Neural cell (in vitro differentiated cells): ENCODE results near the gene PCGF1. TPM values are rescaled to one million over a fixed set of nuclear protein-coding genes. Genes with fewer than 3 reads are reported as not detected.

Experiments
- H2AFZ ChIP-seq: fragments of 200-600, 300-800 bp; sonication (generic), shearing (Covaris generic); 2 replicates; pipeline ENCODE4 v1.6.0; 2014; ENCODE audit warnings: low read depth, mild to moderate bottlenecking, antibody characterized with exemption, low read length, moderate library complexity
- H3F3A ChIP-seq: fragments of 200-600 bp; shearing (Covaris generic); 2 replicates; pipeline ENCODE4 v1.6.1; 2016; ENCODE audit warnings: mild to moderate bottlenecking, moderate library complexity, mixed read lengths, antibody characterized with exemption, low read length; ENCODE audit not compliant: insufficient read depth, poor library complexity, severe bottlenecking
- H3K27ac ChIP-seq: fragments of 200-600, 300-800 bp; sonication (generic), shearing (Covaris generic); 2 replicates; pipeline ENCODE4 v1.5.1; 2014; ENCODE audit warnings: mild to moderate bottlenecking, low read length, moderate library complexity
- H3K27me3 ChIP-seq: fragments of 300-800, 200-600 bp; sonication (generic), shearing (Covaris generic); 2 replicates; pipeline ENCODE4 v1.6.0; 2014; ENCODE audit warnings: mild to moderate bottlenecking, low read depth, low read length, moderate library complexity; ENCODE audit not compliant: insufficient read depth
- H3K36me3 ChIP-seq: fragments of 300-800, 200-600 bp; sonication (generic), shearing (Covaris generic); 2 replicates; pipeline ENCODE4 v1.5.1; 2014; ENCODE audit warnings: mild to moderate bottlenecking, antibody characterized with exemption, low read length, moderate library complexity; ENCODE audit not compliant: insufficient read depth
- H3K4me2 ChIP-seq: fragments of 300-800, 200-600 bp; sonication (generic), shearing (Covaris generic); 2 replicates; pipeline ENCODE4 v1.6.0; 2014; ENCODE audit warnings: mild to moderate bottlenecking, low read length
- H3K4me3 ChIP-seq: fragments of 300-800, 200-600 bp; sonication (generic), shearing (Covaris generic); 2 replicates; pipeline ENCODE4 v1.5.1; 2014; ENCODE audit warnings: mild to moderate bottlenecking, low read length, moderate library complexity
- H3K79me2 ChIP-seq: fragments of 200-600 bp; shearing (Covaris generic); replicated peaks from 2 replicates; pipeline ENCODE4 v1.6.0; 2014; ENCODE audit warnings: mild to moderate bottlenecking, low read length, moderate library complexity; ENCODE audit not compliant: insufficient read depth
- H3K9ac ChIP-seq: fragments of 300-800, 200-600 bp; sonication (generic), shearing (Covaris generic); 2 replicates; pipeline ENCODE4 v1.6.1; 2016; ENCODE audit warnings: mild to moderate bottlenecking, low read length, mixed read lengths
- H3K9me2 ChIP-seq: fragments of 200-600 bp; shearing (Covaris generic); 2 replicates; pipeline ENCODE4 v1.6.1; 2016; ENCODE audit warnings: mild to moderate bottlenecking, low read length, mixed read lengths; ENCODE audit not compliant: insufficient read depth
- H3K9me3 ChIP-seq: fragments of 200-600, 300-800 bp; sonication (generic), shearing (Covaris generic); 2 replicates; pipeline ENCODE4 v1.6.1; 2016; ENCODE audit warnings: mild to moderate bottlenecking, mixed run types, low read length, moderate library complexity, mixed read lengths
- H4K20me1 ChIP-seq: fragments of 200-600 bp; shearing (Covaris generic); 2 replicates; pipeline ENCODE4 v1.6.1; 2016; ENCODE audit warnings: mild to moderate bottlenecking, mixed run types; ENCODE audit not compliant: insufficient read depth
- CTCF ChIP-seq: fragments of 450-650 bp; IDR thresholded peaks from 2 replicates; pipeline ENCODE4 v1.5.1; 2014; ENCODE audit warnings: antibody characterized with exemption, mild to moderate bottlenecking, moderate library complexity; ENCODE audit not compliant: poor library complexity, severe bottlenecking
- EP300 ChIP-seq: fragments of 450-650 bp; conservative IDR thresholded peaks from 2 replicates; pipeline ENCODE4 v1.6.1; 2014; ENCODE audit warnings: antibody characterized with exemption, mild to moderate bottlenecking, moderate library complexity; ENCODE audit not compliant: poor library complexity, severe bottlenecking
- EZH2 ChIP-seq: fragments of 200-600, 300-800 bp; shearing (Covaris generic), sonication (generic); IDR thresholded peaks from 2 replicates; pipeline ENCODE4 v1.6.1; 2014; ENCODE audit warnings: antibody characterized with exemption, low read length, borderline replicate concordance, mild to moderate bottlenecking; ENCODE audit not compliant: insufficient read depth, poor library complexity, severe bottlenecking
- MXI1 ChIP-seq: fragments of 450-650 bp; conservative IDR thresholded peaks from 2 replicates; pipeline ENCODE4 v1.6.1; 2014; ENCODE audit warnings: antibody characterized with exemption, mild to moderate bottlenecking; ENCODE audit not compliant: poor library complexity, severe bottlenecking
- POLR2AphosphoS5 ChIP-seq: IDR thresholded peaks from 2 replicates; pipeline ENCODE4 v1.6.1; 2012
- RAD21 ChIP-seq: fragments of 450-650 bp; conservative IDR thresholded peaks from 2 replicates; pipeline ENCODE4 v1.6.1; 2014; ENCODE audit warnings: antibody characterized with exemption, mild to moderate bottlenecking, moderate library complexity
- SMC3 ChIP-seq: fragments of 450-650 bp; conservative IDR thresholded peaks from 2 replicates; pipeline ENCODE4 v1.6.1; 2014; ENCODE audit warnings: antibody characterized with exemption, mild to moderate bottlenecking, moderate library complexity; ENCODE audit not compliant: poor library complexity
- TAF1 ChIP-seq: IDR thresholded peaks from 2 replicates; pipeline ENCODE4 v1.6.1; 2012; ENCODE audit warnings: low read depth
- polyA plus RNA-seq: library from polyadenylated mRNA; depleted of rRNA; stranded (reverse); fragments of >200 nt; gene quantifications from 2 replicates; pipeline ENCODE4 v1.2.3, GENCODE V29; 2014
- TF ChIP-seq, protein P1 (sequence below): IDR thresholded peaks from 2 replicates; pipeline ENCODE4 v1.6.1; 2012; ENCODE audit warnings: borderline replicate concordance

PCGF1 gene
- polyA plus RNA-seq, 1 donor from 2014 or later: 30.2 TPM

DNA sequence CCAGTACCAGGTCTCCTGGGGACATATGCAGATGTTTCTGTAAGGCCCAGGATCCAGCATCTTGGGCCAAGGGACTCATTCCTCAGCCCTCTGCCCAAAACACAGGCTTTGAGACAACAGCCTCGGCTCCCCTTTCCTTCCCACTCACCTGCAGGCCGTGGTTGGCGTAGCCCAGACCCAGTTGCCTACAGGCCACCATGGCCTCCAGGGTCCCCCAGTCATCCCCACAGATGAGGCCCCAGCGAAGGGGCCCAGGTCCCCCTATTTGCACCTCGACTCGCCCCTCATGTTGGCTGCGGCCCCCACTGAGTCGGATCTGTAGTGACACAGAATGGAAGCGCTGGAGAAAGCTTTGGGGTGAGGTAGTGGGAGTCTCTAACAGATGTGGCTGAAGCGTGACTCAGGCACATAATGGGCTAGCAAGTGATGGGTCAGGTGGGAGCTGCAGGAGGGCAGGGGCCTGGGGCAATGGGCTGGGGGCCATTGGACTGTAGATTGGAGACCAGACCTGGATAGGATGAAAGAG lies 28.0 kb upstream of the PCGF1 start:
- Histone ChIP-seq H3K4me2 (no peak overlapping the region), H2AFZ (no peak overlapping the region), H3K9me2 (no peaks in the 10 kb centered on the region), H3K27ac (no peak overlapping the region), H3K79me2 (peaks cover 3% of the 10 kb centered on the region), H3K4me3 (no peak overlapping the region), H3F3A (no peaks in the 10 kb centered on the region), H4K20me1 (no peaks in the 10 kb centered on the region), H3K9me3 (no peaks in the 10 kb centered on the region), H3K36me3 (no peaks in the 10 kb centered on the region), H3K9ac (no peak overlapping the region), H3K27me3 (no peaks in the 10 kb centered on the region)
- TF ChIP-seq POLR2AphosphoS5: no peak
- no peak for TF ChIP-seq EP300
- TF ChIP-seq CTCF: no peak
- no peak for TF ChIP-seq EZH2
- TF ChIP-seq, protein P1, sequence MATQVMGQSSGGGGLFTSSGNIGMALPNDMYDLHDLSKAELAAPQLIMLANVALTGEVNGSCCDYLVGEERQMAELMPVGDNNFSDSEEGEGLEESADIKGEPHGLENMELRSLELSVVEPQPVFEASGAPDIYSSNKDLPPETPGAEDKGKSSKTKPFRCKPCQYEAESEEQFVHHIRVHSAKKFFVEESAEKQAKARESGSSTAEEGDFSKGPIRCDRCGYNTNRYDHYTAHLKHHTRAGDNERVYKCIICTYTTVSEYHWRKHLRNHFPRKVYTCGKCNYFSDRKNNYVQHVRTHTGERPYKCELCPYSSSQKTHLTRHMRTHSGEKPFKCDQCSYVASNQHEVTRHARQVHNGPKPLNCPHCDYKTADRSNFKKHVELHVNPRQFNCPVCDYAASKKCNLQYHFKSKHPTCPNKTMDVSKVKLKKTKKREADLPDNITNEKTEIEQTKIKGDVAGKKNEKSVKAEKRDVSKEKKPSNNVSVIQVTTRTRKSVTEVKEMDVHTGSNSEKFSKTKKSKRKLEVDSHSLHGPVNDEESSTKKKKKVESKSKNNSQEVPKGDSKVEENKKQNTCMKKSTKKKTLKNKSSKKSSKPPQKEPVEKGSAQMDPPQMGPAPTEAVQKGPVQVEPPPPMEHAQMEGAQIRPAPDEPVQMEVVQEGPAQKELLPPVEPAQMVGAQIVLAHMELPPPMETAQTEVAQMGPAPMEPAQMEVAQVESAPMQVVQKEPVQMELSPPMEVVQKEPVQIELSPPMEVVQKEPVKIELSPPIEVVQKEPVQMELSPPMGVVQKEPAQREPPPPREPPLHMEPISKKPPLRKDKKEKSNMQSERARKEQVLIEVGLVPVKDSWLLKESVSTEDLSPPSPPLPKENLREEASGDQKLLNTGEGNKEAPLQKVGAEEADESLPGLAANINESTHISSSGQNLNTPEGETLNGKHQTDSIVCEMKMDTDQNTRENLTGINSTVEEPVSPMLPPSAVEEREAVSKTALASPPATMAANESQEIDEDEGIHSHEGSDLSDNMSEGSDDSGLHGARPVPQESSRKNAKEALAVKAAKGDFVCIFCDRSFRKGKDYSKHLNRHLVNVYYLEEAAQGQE: no peak
- TF ChIP-seq TAF1: no peak
- no peak for TF ChIP-seq SMC3
- no peak for TF ChIP-seq MXI1
- TF ChIP-seq RAD21: no peak

GRCh38 chr2:74534411-74534810 lies 26.9 kb upstream of the PCGF1 start:
- Histone ChIP-seq H3K27ac (no peak overlapping the region), H4K20me1 (no peaks in the 10 kb centered on the region), H2AFZ (no peak overlapping the region), H3K4me2 (no peak overlapping the region), H3K9me2 (no peaks in the 10 kb centered on the region), H3K9ac (no peak overlapping the region), H3K4me3 (no peak overlapping the region), H3F3A (no peaks in the 10 kb centered on the region), H3K79me2 (peaks cover 3% of the 10 kb centered on the region), H3K9me3 (no peaks in the 10 kb centered on the region), H3K36me3 (no peaks in the 10 kb centered on the region), H3K27me3 (no peaks in the 10 kb centered on the region)
- TF ChIP-seq TAF1 (no peak), SMC3 (no peak), MXI1 (no peak), RAD21 (no peak), POLR2AphosphoS5 (no peak), EP300 (no peak), EZH2 (no peak), CTCF (no peak)
- TF ChIP-seq, protein P1: no peak
